Stimulated activated naive CD8-positive, alpha-beta T cell treated with anti-CD3 and anti-CD28 coated beads, Interleukin-15, amount 100 ng/mL, for 72 hours (primary cell): Measurements from ENCODE around the gene RNF44.

Experiments
- ATAC-seq: fragments of 150-1000 bp; cut with Tn5 transposase; 2 replicates; pipeline ENCODE4 v1.10.0; 2021; ENCODE audit warnings: mild to moderate bottlenecking, moderate library complexity
- DNase-seq, 2 donors: peaks; one replicate each; pipeline ENCODE4 v3.0.0; 2021 to 2022
- H3K27ac Mint-ChIP-seq, 2 donors: one replicate each; pipeline ENCODE4 v1.8.0; 2022; ENCODE audit warnings: mild to moderate bottlenecking in 2 of 2, mixed read lengths in 2 of 2, moderate library complexity in 2 of 2
- H3K27me3 Mint-ChIP-seq: one replicate; pipeline ENCODE4 v1.8.0; 2022; ENCODE audit warnings: mixed read lengths
- H3K4me1 Mint-ChIP-seq: one replicate; pipeline ENCODE4 v1.8.0; 2022; ENCODE audit warnings: mild to moderate bottlenecking, mixed read lengths
- H3K4me3 Mint-ChIP-seq, 2 donors: one replicate each; pipeline ENCODE4 v1.8.0; 2022; ENCODE audit warnings: mild to moderate bottlenecking in 2 of 2, mixed read lengths in 2 of 2, moderate library complexity in 1 of 2
- H3K9me3 Mint-ChIP-seq, 2 donors: one replicate each; pipeline ENCODE4 v1.8.0; 2022; ENCODE audit warnings: mixed read lengths in 2 of 2

Gene RNF44

GRCh38 chr5:176536902-176537553 lies at the start of gene RNF44:
TSS of gene RNF44 (minus strand) at chr5:176537402. CDS start at chr5:176532472, 4,930 bp downstream.
- no peaks in the 10 kb centered on the region for H3K9me3 Mint-ChIP-seq
- peak within 1 kb of the TSS; percentile 91 to 95 for H3K4me3 Mint-ChIP-seq
- peak; percentile 62 for ATAC-seq
- peak within 1 kb of the TSS; percentile 97 to 99 for H3K27ac Mint-ChIP-seq
- peak; percentile 99 for DNase-seq
- peaks cover 75% of the 10 kb centered on the region for H3K4me1 Mint-ChIP-seq
- no peaks in the 10 kb centered on the region for H3K27me3 Mint-ChIP-seq

- H3K4me3 Mint-ChIP-seq, result no peak overlapping the region
- H3K27me3 Mint-ChIP-seq, result no peaks in the 10 kb centered on the region
- peaks cover 7% of the 10 kb centered on the region in 2 donors for H3K9me3 Mint-ChIP-seq
- no peak for DNase-seq
- no peak for ATAC-seq
- H3K4me1 Mint-ChIP-seq, result peaks cover 4% of the 10 kb centered on the region
- H3K27ac Mint-ChIP-seq, result no peak overlapping the region
These were observed 45.9 kb upstream of the RNF44 start for GRCh38 chr5:176583076-176583475.

- Mint-ChIP-seq H3K27ac (no peak overlapping the region), H3K4me3 (no peak overlapping the region), H3K27me3 (no peaks in the 10 kb centered on the region), H3K9me3 (peaks cover 7% of the 10 kb centered on the region in 2 donors), H3K4me1 (peaks cover 11% of the 10 kb centered on the region)
- no peak for ATAC-seq
- no peak for DNase-seq
These were observed 44.2 kb upstream of the RNF44 start for GRCh38 chr5:176581361-176581760.

- ATAC-seq (no peak), DNase-seq (no peak)
- H3K9me3 Mint-ChIP-seq, result no peaks in the 10 kb centered on the region
- H3K27ac Mint-ChIP-seq, result no peak overlapping the region
- no peaks in the 10 kb centered on the region for H3K27me3 Mint-ChIP-seq
- H3K4me1 Mint-ChIP-seq, result peaks cover 11% of the 10 kb centered on the region
- no peak overlapping the region for H3K4me3 Mint-ChIP-seq
These were observed 42.1 kb upstream of the RNF44 start for GRCh38 chr5:176579323-176579722.

- Mint-ChIP-seq H3K9me3 (no peaks in the 10 kb centered on the region), H3K4me3 (no peak overlapping the region), H3K4me1 (peaks cover 18% of the 10 kb centered on the region), H3K27ac (no peak overlapping the region), H3K27me3 (no peaks in the 10 kb centered on the region)
- DNase-seq (peak in 1 of 2 donors; percentile 29), ATAC-seq (no peak)
These were observed 41.2 kb upstream of the RNF44 start for GRCh38 chr5:176578391-176578808.

GRCh38 chr5:176577312-176578176 lies 40.3 kb upstream of the RNF44 start:
- no peak for DNase-seq
- Mint-ChIP-seq H3K27me3 (no peaks in the 10 kb centered on the region), H3K9me3 (no peaks in the 10 kb centered on the region), H3K27ac (no peak overlapping the region), H3K4me1 (peaks cover 18% of the 10 kb centered on the region), H3K4me3 (no peak overlapping the region)
- no peak for ATAC-seq

- Mint-ChIP-seq H3K4me3 (no peak overlapping the region), H3K4me1 (peaks cover 18% of the 10 kb centered on the region), H3K9me3 (no peaks in the 10 kb centered on the region), H3K27me3 (peaks cover 7% of the 10 kb centered on the region), H3K27ac (peak overlapping the region in 1 of 2 donors; percentile 33)
- ATAC-seq, result no peak
- no peak for DNase-seq
These were observed 38.6 kb upstream of the RNF44 start for GRCh38 chr5:176575488-176576422.

- peaks cover 7% of the 10 kb centered on the region for H3K27me3 Mint-ChIP-seq
- DNase-seq, result no peak
- H3K9me3 Mint-ChIP-seq, result no peaks in the 10 kb centered on the region
- peaks cover 18% of the 10 kb centered on the region for H3K4me1 Mint-ChIP-seq
- H3K4me3 Mint-ChIP-seq, result no peak overlapping the region
- no peak for ATAC-seq
- H3K27ac Mint-ChIP-seq, result no peak overlapping the region
These were observed 37.9 kb upstream of the RNF44 start for GRCh38 chr5:176575066-176575465.

- no peak for DNase-seq
- H3K27ac Mint-ChIP-seq, result no peak overlapping the region
- H3K4me3 Mint-ChIP-seq, result no peak overlapping the region
- H3K4me1 Mint-ChIP-seq, result peaks cover 18% of the 10 kb centered on the region
- no peaks in the 10 kb centered on the region for H3K9me3 Mint-ChIP-seq
- ATAC-seq, result no peak
- H3K27me3 Mint-ChIP-seq, result peaks cover 7% of the 10 kb centered on the region
These were observed 37.0 kb upstream of the RNF44 start for GRCh38 chr5:176574297-176574591.

- Mint-ChIP-seq H3K27me3 (peaks cover 7% of the 10 kb centered on the region), H3K4me3 (no peak overlapping the region), H3K9me3 (no peaks in the 10 kb centered on the region), H3K27ac (no peak overlapping the region), H3K4me1 (peaks cover 18% of the 10 kb centered on the region)
- DNase-seq (peak; percentile 73 to 74), ATAC-seq (peak; percentile 90)
These were observed 36.5 kb upstream of the RNF44 start for GRCh38 chr5:176573564-176574296.

GRCh38 chr5:176570044-176570443 lies 32.8 kb upstream of the RNF44 start:
- no peak overlapping the region for H3K27ac Mint-ChIP-seq
- H3K27me3 Mint-ChIP-seq, result peaks cover 7% of the 10 kb centered on the region
- ATAC-seq (no peak), DNase-seq (no peak)
- H3K9me3 Mint-ChIP-seq, result no peaks in the 10 kb centered on the region
- peaks cover 8% of the 10 kb centered on the region for H3K4me1 Mint-ChIP-seq
- no peak overlapping the region for H3K4me3 Mint-ChIP-seq

GRCh38 chr5:176568657-176569056 lies 31.5 kb upstream of the RNF44 start:
- Mint-ChIP-seq H3K4me1 (peaks cover 2% of the 10 kb centered on the region), H3K4me3 (no peak overlapping the region), H3K27ac (no peak overlapping the region), H3K27me3 (peaks cover 7% of the 10 kb centered on the region), H3K9me3 (no peaks in the 10 kb centered on the region)
- DNase-seq (no peak), ATAC-seq (no peak)

GRCh38 chr5:176565760-176566288 lies 28.6 kb upstream of the RNF44 start:
- Mint-ChIP-seq H3K4me1 (peaks cover 19% of the 10 kb centered on the region), H3K9me3 (no peaks in the 10 kb centered on the region), H3K27me3 (peaks cover under 1% of the 10 kb centered on the region), H3K4me3 (no peak overlapping the region), H3K27ac (no peak overlapping the region)
- ATAC-seq (no peak), DNase-seq (no peak)

- H3K27me3 Mint-ChIP-seq, result no peaks in the 10 kb centered on the region
- no peak overlapping the region for H3K4me3 Mint-ChIP-seq
- H3K4me1 Mint-ChIP-seq, result peaks cover 37% of the 10 kb centered on the region
- ATAC-seq (no peak), DNase-seq (no peak)
- no peak overlapping the region for H3K27ac Mint-ChIP-seq
- no peaks in the 10 kb centered on the region for H3K9me3 Mint-ChIP-seq
These were observed 26.8 kb upstream of the RNF44 start for GRCh38 chr5:176564002-176564401.

GRCh38 chr5:176562189-176562588 lies 25.0 kb upstream of the RNF44 start:
- Mint-ChIP-seq H3K4me3 (no peak overlapping the region), H3K27ac (peak overlapping the region in 1 of 2 donors; percentile 77), H3K9me3 (no peaks in the 10 kb centered on the region), H3K4me1 (peaks cover 37% of the 10 kb centered on the region), H3K27me3 (no peaks in the 10 kb centered on the region)
- ATAC-seq (no peak), DNase-seq (no peak)
